ENCODE results near the gene STPG3.

DNA sequence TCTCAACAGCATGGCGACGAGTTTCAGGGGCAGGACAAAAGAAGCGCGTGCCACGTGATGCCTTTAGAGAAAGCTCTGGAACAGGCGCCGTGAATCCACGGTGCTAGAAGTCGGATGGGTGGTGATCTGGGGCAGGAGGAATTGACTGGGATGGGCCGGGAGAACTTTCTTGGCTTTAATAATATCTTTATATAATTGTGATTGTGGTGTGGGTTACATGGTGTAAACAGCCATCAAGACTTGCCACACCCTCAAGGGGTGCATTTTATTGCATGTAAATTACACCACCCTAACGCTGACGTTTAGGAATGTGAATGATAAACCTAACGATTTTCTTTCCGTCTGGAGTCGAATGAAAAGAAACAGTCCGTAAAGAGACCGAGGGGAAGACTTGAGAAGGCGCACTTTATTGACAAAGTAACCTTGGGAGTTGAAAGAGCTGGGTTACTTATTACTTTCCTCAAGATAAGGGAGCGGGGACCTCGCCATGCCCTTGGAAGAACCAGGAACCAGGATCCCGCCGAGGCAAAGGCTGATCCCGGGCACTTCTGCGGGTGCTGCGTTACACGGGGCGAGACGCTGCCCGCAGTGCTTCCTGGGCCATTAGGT, 42.5 kb downstream of the STPG3 start:
- no peak for TF ChIP-seq POLR2A (IDR thresholded peaks at IDR 0.05; ENCODE audit: extremely low read depth, insufficient read length)
- TF ChIP-seq, protein P1, sequence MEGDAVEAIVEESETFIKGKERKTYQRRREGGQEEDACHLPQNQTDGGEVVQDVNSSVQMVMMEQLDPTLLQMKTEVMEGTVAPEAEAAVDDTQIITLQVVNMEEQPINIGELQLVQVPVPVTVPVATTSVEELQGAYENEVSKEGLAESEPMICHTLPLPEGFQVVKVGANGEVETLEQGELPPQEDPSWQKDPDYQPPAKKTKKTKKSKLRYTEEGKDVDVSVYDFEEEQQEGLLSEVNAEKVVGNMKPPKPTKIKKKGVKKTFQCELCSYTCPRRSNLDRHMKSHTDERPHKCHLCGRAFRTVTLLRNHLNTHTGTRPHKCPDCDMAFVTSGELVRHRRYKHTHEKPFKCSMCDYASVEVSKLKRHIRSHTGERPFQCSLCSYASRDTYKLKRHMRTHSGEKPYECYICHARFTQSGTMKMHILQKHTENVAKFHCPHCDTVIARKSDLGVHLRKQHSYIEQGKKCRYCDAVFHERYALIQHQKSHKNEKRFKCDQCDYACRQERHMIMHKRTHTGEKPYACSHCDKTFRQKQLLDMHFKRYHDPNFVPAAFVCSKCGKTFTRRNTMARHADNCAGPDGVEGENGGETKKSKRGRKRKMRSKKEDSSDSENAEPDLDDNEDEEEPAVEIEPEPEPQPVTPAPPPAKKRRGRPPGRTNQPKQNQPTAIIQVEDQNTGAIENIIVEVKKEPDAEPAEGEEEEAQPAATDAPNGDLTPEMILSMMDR (IDR thresholded peaks at IDR 0.05; ENCODE audit: low read depth, low read length): no peak
- TF ChIP-seq MYC (IDR thresholded peaks at IDR 0.05; ENCODE audit: low read depth, low read length): no peak
- TF ChIP-seq, protein P2, sequence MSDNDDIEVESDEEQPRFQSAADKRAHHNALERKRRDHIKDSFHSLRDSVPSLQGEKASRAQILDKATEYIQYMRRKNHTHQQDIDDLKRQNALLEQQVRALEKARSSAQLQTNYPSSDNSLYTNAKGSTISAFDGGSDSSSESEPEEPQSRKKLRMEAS (IDR thresholded peaks at IDR 0.05; ENCODE audit: low read depth, low read length): no peak

Data from NB4 (cell line).